ENCODE data around the gene NGLY1.

NGLY1 gene

GRCh38 chr3:25820816-25821486 is 37.7 kb upstream of the NGLY1 start:
- H3K9me3 ChIP-seq (ENCODE audit: control extremely low read depth in 1 of 5, control insufficient read depth in 4 of 5, insufficient read depth in 2 of 5, low read depth in 1 of 5, low read length in 4 of 5), result peaks cover 0 to 2% (median 0%) of the 10 kb centered on the region in 5 experiments
- no peak overlapping the region for H3K27ac ChIP-seq (ENCODE audit: insufficient read depth in 1 of 2, low read depth in 1 of 2, low read length in 2 of 2, poor library complexity in 1 of 2, severe bottlenecking in 2 of 2)
- no peaks in the 10 kb centered on the region for H3K36me3 ChIP-seq (ENCODE audit: control insufficient read depth in 4 of 4, insufficient read depth in 4 of 4, low read length in 3 of 4)
- peaks cover 0 to 4% (median 0%) of the 10 kb centered on the region in 5 experiments for H3K27me3 ChIP-seq (replicated peaks in 2 of 5; ENCODE audit: control insufficient read depth in 4 of 5, insufficient read depth in 5 of 5, low read length in 4 of 5)
- peaks cover 0 to under 1% (median under 1%) of the 10 kb centered on the region in 4 experiments for H3K4me1 ChIP-seq (ENCODE audit: control extremely low read depth in 1 of 4, control insufficient read depth in 4 of 4, insufficient read depth in 4 of 4, low read length in 3 of 4)
- DNase-seq, result no peak
- POLR2A ChIA-PET, result interaction anchor here (0.6 kb wide), 1 partner anchor 12 kb away, joined by 3 read pairs; no protein-coding TSS in a partner anchor
- CTCF ChIA-PET, result interaction anchor here (2.3 kb wide), 1 partner anchor 11 kb away, joined by 6 read pairs; no protein-coding TSS in a partner anchor
- no peak overlapping the region for H3K4me3 ChIP-seq (ENCODE audit: control insufficient read depth in 1 of 7, extremely low read depth in 1 of 7, insufficient read depth in 4 of 7, low read depth in 2 of 7, low read length in 6 of 7)
- WGBS (ENCODE audit: insufficient coverage), result no CpG with 5 or more reads among the region's 4 CpGs

GRCh38 chr3:25820366-25820765 is 37.1 kb upstream of the NGLY1 start:
- H3K9me3 ChIP-seq (ENCODE audit: control extremely low read depth in 1 of 5, control insufficient read depth in 4 of 5, insufficient read depth in 2 of 5, low read depth in 1 of 5, low read length in 4 of 5), result peaks cover 0 to 3% (median 1%) of the 10 kb centered on the region in 5 experiments
- ChIA-PET CTCF (interaction anchor here (1.8 to 2.3 kb wide), 2 partner anchors 10 to 11 kb away, joined by 4 to 6 read pairs; no protein-coding TSS in a partner anchor), POLR2A (interaction anchor here (0.6 kb wide), 1 partner anchor 13 kb away, joined by 3 read pairs; no protein-coding TSS in a partner anchor)
- H3K27me3 ChIP-seq (replicated peaks in 2 of 5; ENCODE audit: control insufficient read depth in 4 of 5, insufficient read depth in 5 of 5, low read length in 4 of 5), result peaks cover 0 to 4% (median 0%) of the 10 kb centered on the region in 5 experiments
- no peaks in the 10 kb centered on the region for H3K36me3 ChIP-seq (ENCODE audit: control insufficient read depth in 4 of 4, insufficient read depth in 4 of 4, low read length in 3 of 4)
- DNase-seq, result peak; percentile 4 to 34 (median 22)
- H3K27ac ChIP-seq (ENCODE audit: insufficient read depth in 1 of 2, low read depth in 1 of 2, low read length in 2 of 2, poor library complexity in 1 of 2, severe bottlenecking in 2 of 2), result no peak overlapping the region
- no peaks in the 10 kb centered on the region for H3K4me1 ChIP-seq (ENCODE audit: control extremely low read depth in 1 of 4, control insufficient read depth in 4 of 4, insufficient read depth in 4 of 4, low read length in 3 of 4)
- no peak overlapping the region for H3K4me3 ChIP-seq (ENCODE audit: control insufficient read depth in 1 of 7, extremely low read depth in 1 of 7, insufficient read depth in 4 of 7, low read depth in 2 of 7, low read length in 6 of 7)

GRCh38 chr3:25818335-25818734 is 35.1 kb upstream of the NGLY1 start:
- Histone ChIP-seq H3K4me1 (ENCODE audit: control extremely low read depth in 1 of 4, control insufficient read depth in 4 of 4, insufficient read depth in 4 of 4, low read length in 3 of 4) (no peaks in the 10 kb centered on the region), H3K9me3 (ENCODE audit: control extremely low read depth in 1 of 5, control insufficient read depth in 4 of 5, insufficient read depth in 2 of 5, low read depth in 1 of 5, low read length in 4 of 5) (peaks cover 0 to 3% (median 0%) of the 10 kb centered on the region in 5 experiments), H3K27me3 (replicated peaks in 2 of 5; ENCODE audit: control insufficient read depth in 4 of 5, insufficient read depth in 5 of 5, low read length in 4 of 5) (peaks cover 0 to 2% (median 0%) of the 10 kb centered on the region in 5 experiments), H3K27ac (ENCODE audit: insufficient read depth in 1 of 2, low read depth in 1 of 2, low read length in 2 of 2, poor library complexity in 1 of 2, severe bottlenecking in 2 of 2) (no peak overlapping the region), H3K36me3 (ENCODE audit: control insufficient read depth in 4 of 4, insufficient read depth in 4 of 4, low read length in 3 of 4) (no peaks in the 10 kb centered on the region), H3K4me3 (ENCODE audit: control insufficient read depth in 1 of 7, extremely low read depth in 1 of 7, insufficient read depth in 4 of 7, low read depth in 2 of 7, low read length in 6 of 7) (no peak overlapping the region)
- ChIA-PET POLR2A (no interaction called here), CTCF (interaction anchor here (1.8 to 2.3 kb wide), 2 partner anchors 8 to 13 kb away, joined by 4 to 6 read pairs; no protein-coding TSS in a partner anchor)
- no peak for DNase-seq
- 95% methylated on average over 3 of the region's 4 CpGs for WGBS (ENCODE audit: insufficient coverage)

GRCh38 chr3:25817638-25818037 is 34.4 kb upstream of the NGLY1 start:
- no peaks in the 10 kb centered on the region for H3K36me3 ChIP-seq (ENCODE audit: control insufficient read depth in 4 of 4, insufficient read depth in 4 of 4, low read length in 3 of 4)
- ChIA-PET POLR2A (no interaction called here), CTCF (no interaction called here)
- no peaks in the 10 kb centered on the region for H3K27me3 ChIP-seq (replicated peaks in 2 of 5; ENCODE audit: control insufficient read depth in 4 of 5, insufficient read depth in 5 of 5, low read length in 4 of 5)
- peaks cover 0 to 3% (median 0%) of the 10 kb centered on the region in 5 experiments for H3K9me3 ChIP-seq (ENCODE audit: control extremely low read depth in 1 of 5, control insufficient read depth in 4 of 5, insufficient read depth in 2 of 5, low read depth in 1 of 5, low read length in 4 of 5)
- H3K4me1 ChIP-seq (ENCODE audit: control extremely low read depth in 1 of 4, control insufficient read depth in 4 of 4, insufficient read depth in 4 of 4, low read length in 3 of 4), result no peaks in the 10 kb centered on the region
- no peak for DNase-seq
- no peak overlapping the region for H3K4me3 ChIP-seq (ENCODE audit: control insufficient read depth in 1 of 7, extremely low read depth in 1 of 7, insufficient read depth in 4 of 7, low read depth in 2 of 7, low read length in 6 of 7)
- WGBS (ENCODE audit: insufficient coverage), result no CpG with 5 or more reads among the region's 1 CpG
- H3K27ac ChIP-seq (ENCODE audit: insufficient read depth in 1 of 2, low read depth in 1 of 2, low read length in 2 of 2, poor library complexity in 1 of 2, severe bottlenecking in 2 of 2), result no peak overlapping the region

- H3K9me3 ChIP-seq (ENCODE audit: control extremely low read depth in 1 of 5, control insufficient read depth in 4 of 5, insufficient read depth in 2 of 5, low read depth in 1 of 5, low read length in 4 of 5), result peaks cover 0 to 3% (median 0%) of the 10 kb centered on the region in 5 experiments
- no peaks in the 10 kb centered on the region for H3K27me3 ChIP-seq (replicated peaks in 2 of 5; ENCODE audit: control insufficient read depth in 4 of 5, insufficient read depth in 5 of 5, low read length in 4 of 5)
- no peak overlapping the region for H3K4me3 ChIP-seq (ENCODE audit: control insufficient read depth in 1 of 7, extremely low read depth in 1 of 7, insufficient read depth in 4 of 7, low read depth in 2 of 7, low read length in 6 of 7)
- H3K4me1 ChIP-seq (ENCODE audit: control extremely low read depth in 1 of 4, control insufficient read depth in 4 of 4, insufficient read depth in 4 of 4, low read length in 3 of 4), result no peaks in the 10 kb centered on the region
- WGBS (ENCODE audit: insufficient coverage), result no CpG with 5 or more reads among the region's 1 CpG
- ChIA-PET CTCF (no interaction called here), POLR2A (no interaction called here)
- H3K27ac ChIP-seq (ENCODE audit: insufficient read depth in 1 of 2, low read depth in 1 of 2, low read length in 2 of 2, poor library complexity in 1 of 2, severe bottlenecking in 2 of 2), result no peak overlapping the region
- H3K36me3 ChIP-seq (ENCODE audit: control insufficient read depth in 4 of 4, insufficient read depth in 4 of 4, low read length in 3 of 4), result no peaks in the 10 kb centered on the region
- DNase-seq, result no peak
Observed at GRCh38 chr3:25817107-25817506, 33.9 kb upstream of the NGLY1 start.

- H3K27ac ChIP-seq (ENCODE audit: insufficient read depth in 1 of 2, low read depth in 1 of 2, low read length in 2 of 2, poor library complexity in 1 of 2, severe bottlenecking in 2 of 2), result no peak overlapping the region
- ChIA-PET POLR2A (no interaction called here), CTCF (no interaction called here)
- no peak overlapping the region for H3K4me3 ChIP-seq (ENCODE audit: control insufficient read depth in 1 of 7, extremely low read depth in 1 of 7, insufficient read depth in 4 of 7, low read depth in 2 of 7, low read length in 6 of 7)
- H3K36me3 ChIP-seq (ENCODE audit: control insufficient read depth in 4 of 4, insufficient read depth in 4 of 4, low read length in 3 of 4), result no peaks in the 10 kb centered on the region
- no peak for DNase-seq
- no peaks in the 10 kb centered on the region for H3K27me3 ChIP-seq (replicated peaks in 2 of 5; ENCODE audit: control insufficient read depth in 4 of 5, insufficient read depth in 5 of 5, low read length in 4 of 5)
- peaks cover 0 to 3% (median 0%) of the 10 kb centered on the region in 5 experiments for H3K9me3 ChIP-seq (ENCODE audit: control extremely low read depth in 1 of 5, control insufficient read depth in 4 of 5, insufficient read depth in 2 of 5, low read depth in 1 of 5, low read length in 4 of 5)
- WGBS (ENCODE audit: insufficient coverage), result no CpG with 5 or more reads among the region's 4 CpGs
- H3K4me1 ChIP-seq (ENCODE audit: control extremely low read depth in 1 of 4, control insufficient read depth in 4 of 4, insufficient read depth in 4 of 4, low read length in 3 of 4), result no peaks in the 10 kb centered on the region
Observed at GRCh38 chr3:25812644-25813043, 29.4 kb upstream of the NGLY1 start.

GRCh38 chr3:25804676-25805075 is 21.4 kb upstream of the NGLY1 start:
- CTCF ChIA-PET, result no interaction called here
- H3K36me3 ChIP-seq (ENCODE audit: control insufficient read depth in 4 of 4, insufficient read depth in 4 of 4, low read length in 3 of 4), result no peaks in the 10 kb centered on the region
- no peak overlapping the region for H3K27ac ChIP-seq (ENCODE audit: insufficient read depth in 1 of 2, low read depth in 1 of 2, low read length in 2 of 2, poor library complexity in 1 of 2, severe bottlenecking in 2 of 2)
- WGBS (ENCODE audit: insufficient coverage), result 100% methylated on average over 1 of the region's 1 CpG
- POLR2A ChIA-PET, result no interaction called here
- no peak for DNase-seq
- no peaks in the 10 kb centered on the region for H3K27me3 ChIP-seq (replicated peaks in 2 of 5; ENCODE audit: control insufficient read depth in 4 of 5, insufficient read depth in 5 of 5, low read length in 4 of 5)
- no peaks in the 10 kb centered on the region for H3K9me3 ChIP-seq (ENCODE audit: control extremely low read depth in 1 of 5, control insufficient read depth in 4 of 5, insufficient read depth in 2 of 5, low read depth in 1 of 5, low read length in 4 of 5)
- no peaks in the 10 kb centered on the region for H3K4me1 ChIP-seq (ENCODE audit: control extremely low read depth in 1 of 4, control insufficient read depth in 4 of 4, insufficient read depth in 4 of 4, low read length in 3 of 4)
- H3K4me3 ChIP-seq (ENCODE audit: control insufficient read depth in 1 of 7, extremely low read depth in 1 of 7, insufficient read depth in 4 of 7, low read depth in 2 of 7, low read length in 6 of 7), result no peak overlapping the region
